OCI-LY7 (cell line): Measurements from ENCODE around the gene ACOX1. TPM values are rescaled to one million over a fixed set of nuclear protein-coding genes. Genes with fewer than 3 reads are reported as not detected.
A peak's percentile ranks its signal among the peaks of the same experiment; 100 is the strongest.

Source experiments
- BruUV-seq: library from RNA; stranded (reverse); fragments of 400-500 nt; replicated peaks from 2 replicates; lab custom pipeline; 2021; lab: Mats Ljungman, UMichigan
- CTCF ChIA-PET: fragments of 300-600 bp; sonication (Branson Sonifier 250); formaldehyde crosslinking; loops from one replicate; lab custom pipeline; 2022; ENCODE audit warnings: antibody characterized with exemption; ENCODE audit not compliant: unreplicated experiment; lab: Charles Lee
- POLR2A ChIA-PET: fragments of 300-600 bp; sonication (Branson Sonifier 250); formaldehyde crosslinking; loops from one replicate; lab custom pipeline; 2022; ENCODE audit warnings: antibody characterized with exemption; lab: Charles Lee
- DNase-seq: peaks from one replicate; pipeline ENCODE4 v3.0.0-alpha.2; 2015; ENCODE audit warnings: low spot score
- H2AFZ ChIP-seq: fragments of 200-600 bp; sonication (generic), shearing (Covaris generic); 2 replicates; pipeline ENCODE4 v1.6.1; 2014; ENCODE audit warnings: mild to moderate bottlenecking, antibody characterized with exemption, low read length, moderate library complexity
- H3K27ac ChIP-seq: fragments of 200-600 bp; sonication (generic); 2 replicates; pipeline ENCODE4 v1.5.1; 2014; ENCODE audit warnings: mixed run types, low read depth, mild to moderate bottlenecking, moderate library complexity, low read length, inconsistent platforms; ENCODE audit not compliant: poor library complexity, severe bottlenecking
- H3K36me3 ChIP-seq: fragments of 200-600 bp; sonication (generic); 2 replicates; pipeline ENCODE4 v1.6.1; 2014; ENCODE audit warnings: mild to moderate bottlenecking, antibody characterized with exemption, low read length, moderate library complexity, mixed read lengths; ENCODE audit not compliant: insufficient read depth
- H3K4me1 ChIP-seq: fragments of 200-600 bp; sonication (generic); 2 replicates; pipeline ENCODE4 v1.5.1; 2014; ENCODE audit warnings: mild to moderate bottlenecking, low read length; ENCODE audit not compliant: insufficient read depth, poor library complexity, severe bottlenecking
- H3K4me2 ChIP-seq: fragments of 200-600 bp; sonication (generic); 2 replicates; pipeline ENCODE4 v1.6.1; 2014; ENCODE audit warnings: mild to moderate bottlenecking, low read length
- H3K4me3 ChIP-seq: fragments of 200-600 bp; sonication (generic); 2 replicates; pipeline ENCODE4 v1.5.1; 2014; ENCODE audit warnings: mild to moderate bottlenecking, low read depth, low read length; ENCODE audit not compliant: poor library complexity, severe bottlenecking
- H3K79me2 ChIP-seq: fragments of 200-600 bp; sonication (generic); 2 replicates; pipeline ENCODE4 v1.6.1; 2016; ENCODE audit warnings: low read depth, mild to moderate bottlenecking, low read length, moderate library complexity, mixed read lengths; ENCODE audit not compliant: insufficient read depth
- H3K9me2 ChIP-seq: fragments of 200-600 bp; sonication (generic); 2 replicates; pipeline ENCODE4 v1.6.1; 2016; ENCODE audit warnings: mild to moderate bottlenecking, low read length, mixed read lengths; ENCODE audit not compliant: insufficient read depth
- H3K9me3 ChIP-seq: fragments of 200-600 bp; sonication (generic); 2 replicates; pipeline ENCODE4 v1.6.1; 2014; ENCODE audit warnings: mild to moderate bottlenecking, mixed run types, low read length, mixed read lengths
- H4K20me1 ChIP-seq: fragments of 200-600 bp; sonication (generic); 2 replicates; pipeline ENCODE4 v1.6.1; 2014; ENCODE audit warnings: mild to moderate bottlenecking, antibody characterized with exemption, low read length, moderate library complexity, mixed read lengths; ENCODE audit not compliant: insufficient read depth
- CTCF ChIP-seq: fragments of 200-600 bp; sonication (generic); conservative IDR thresholded peaks from 2 replicates; pipeline ENCODE4 v1.5.1; 2014; ENCODE audit warnings: mild to moderate bottlenecking, antibody characterized with exemption, low read length, moderate library complexity, mixed read lengths
- EZH2phosphoT487 ChIP-seq: fragments of 200-600 bp; sonication (generic); IDR thresholded peaks from 2 replicates; pipeline ENCODE4 v1.6.1; 2018; ENCODE audit warnings: low read depth, borderline replicate concordance, mild to moderate bottlenecking, mixed run types, antibody characterized with exemption, low read length, moderate library complexity, mixed read lengths
- intact Hi-C: fragments of 100-400 bp; cut with micrococcal nuclease; formaldehyde crosslinking; loops from one replicate; pipeline ENCODE4 v1.10.0; 2022; ENCODE audit not compliant: unreplicated experiment
- total RNA-seq, 2 experiments: library from RNA; depleted of rRNA in 1 of 2; stranded (reverse); fragments of >200 nt in 1 of 2; shearing (Covaris generic) in 1 of 2; gene quantifications; 2 replicates each; pipeline ENCODE4 v1.2.3, GENCODE V29; 2014 to 2022

Gene ACOX1
- total RNA-seq, 2 experiments from 2014 or later = 22.6 to 34.6 TPM

GRCh38 chr17:75979705-75980187 is 780 bp upstream of the ACOX1 start:
- no peak for DNase-seq
- H3K36me3 ChIP-seq = no peaks in the 10 kb centered on the region
- TSS peak; percentile 89 for BruUV-seq
- peak overlapping the region; percentile 69 for H3K27ac ChIP-seq
- peaks cover 24% of the 10 kb centered on the region; the same call in 1 of the 2 replicates for H3K79me2 ChIP-seq
- no peaks in the 10 kb centered on the region for H3K9me2 ChIP-seq
- H3K4me2 ChIP-seq = peak overlapping the region; percentile 86
- CTCF ChIA-PET = interaction anchor here (0.6 kb wide), 1 partner anchor 285 kb away, joined by 3 read pairs; the partner anchor contains the start of gene UBALD2
- no peaks in the 10 kb centered on the region for H3K9me3 ChIP-seq
- POLR2A ChIA-PET = interaction anchor here (0.7 to 2.4 kb wide), 6 partner anchors 12 to 82 kb away, joined by 3 to 17 read pairs (median 4); no protein-coding TSS in a partner anchor
- intact Hi-C loops = loop anchor here (1.0 to 10.0 kb wide), 5 partner anchors 70 to 195 kb away; partner anchors contain the start of genes MRPL38, SRP68 and UNK
- H2AFZ ChIP-seq = peak overlapping the region; percentile 62; the same call in 1 of the 2 replicates
- no peaks in the 10 kb centered on the region for H4K20me1 ChIP-seq
- TF ChIP-seq CTCF (no peak), EZH2phosphoT487 (no peak)
- H3K4me3 ChIP-seq = peak overlapping the region; percentile 79
- H3K4me1 ChIP-seq = peaks cover 52% of the 10 kb centered on the region

- no peak overlapping the region for H2AFZ ChIP-seq
- H3K4me2 ChIP-seq = peak overlapping the region; percentile 9; the same call in 1 of the 2 replicates
- TF ChIP-seq EZH2phosphoT487 = no peak
- TF ChIP-seq CTCF = no peak
- no peak for DNase-seq
- H3K79me2 ChIP-seq = peaks cover 24% of the 10 kb centered on the region; the same call in 1 of the 2 replicates
- peaks cover 34% of the 10 kb centered on the region for H3K4me1 ChIP-seq
- H3K9me3 ChIP-seq = no peaks in the 10 kb centered on the region
- no peak overlapping the region for H3K4me3 ChIP-seq
- H3K36me3 ChIP-seq = peaks cover 6% of the 10 kb centered on the region; the same call in 1 of the 2 replicates
- no peaks in the 10 kb centered on the region for H4K20me1 ChIP-seq
- H3K9me2 ChIP-seq = no peaks in the 10 kb centered on the region
- CTCF ChIA-PET = no interaction called here
- intact Hi-C loops = loop anchor here (10.0 kb wide), 1 partner anchor 192 kb away; the partner anchor contains the start of gene UNK
- POLR2A ChIA-PET = interaction anchor here (0.7 kb wide), 1 partner anchor 15 kb away, joined by 3 read pairs; no protein-coding TSS in a partner anchor
- TSS peak; percentile 53 for BruUV-seq
- no peak overlapping the region for H3K27ac ChIP-seq
These were observed 2.7 kb downstream of the ACOX1 start for GRCh38 chr17:75976175-75976848.
